ENCODE measurements around the gene ECEL1. TPM values are rescaled to one million over a fixed set of nuclear protein-coding genes. Genes with fewer than 3 reads are reported as not detected.

ECEL1 gene
- not detected in 2 replicates for total RNA-seq (2011; cell fraction: chromatin; rRNA removed; ENCODE audit: low replicate concordance)
- not detected in 2 replicates for total RNA-seq (2011; cell fraction: nucleolus; rRNA removed)
- not detected in 2 replicates for total RNA-seq (2011; cell fraction: nucleoplasm; rRNA removed)
- total RNA-seq (2014; rRNA removed), result not detected in 2 replicates
- total RNA-seq (2014; rRNA removed; fragmentation: Illumina TruSeq; extraction: Trizol), result not detected in 2 replicates
- total RNA-seq (2015; rRNA removed; fragmentation: Illumina TruSeq; extraction: Trizol), result not detected in 2 replicates
- total RNA-seq (2021), result 0.09 TPM in 1 of 2 replicates, not detected in the other
- polyA plus RNA-seq (2011; rRNA removed), result not detected in 2 replicates
- not detected in 2 replicates for polyA plus RNA-seq (2011; cell fraction: cytosol; rRNA removed)
- not detected in 2 replicates for polyA plus RNA-seq (2011; cell fraction: nucleus; rRNA removed)
- polyA plus RNA-seq (2012), result not detected in 2 replicates
- not detected in 2 replicates for polyA plus RNA-seq (2014; fragmentation: Illumina TruSeq; extraction: Trizol)
- polyA plus RNA-seq (2014; fragmentation: Nextera tagmentation; extraction: Ambion mirVana), result not detected
- polyA plus RNA-seq (2014; rRNA removed), result not detected in 2 replicates
- polyA minus RNA-seq (2011; rRNA and poly(A)+ RNA removed), result not detected in 2 replicates
- not detected in 2 replicates for polyA minus RNA-seq (2011; cell fraction: cytosol; rRNA and poly(A)+ RNA removed)
- polyA minus RNA-seq (2011; cell fraction: nucleus; rRNA and poly(A)+ RNA removed), result not detected in 2 replicates
- Bru-seq, nascent RNA, result not detected
- BruChase-seq, experiment 1, labeled RNA remaining after a 2-hour chase, result not detected
- BruChase-seq, experiment 2, labeled RNA remaining after a 6-hour chase, result not detected
- long read RNA-seq, experiment 1, result 0 reads
- long read RNA-seq, experiment 2, result 0 reads
- long read RNA-seq, experiment 3, result 0 reads

GRCh38 chr2:232487385-232488096 lies at the start of gene ECEL1:
Gene ECEL1 (minus strand): TSS chr2:232487834. CDS start chr2:232486653, 1,181 bp downstream.
- ATAC-seq (no peak), DNase-seq (ENCODE audit: extremely low read depth in 1 of 4, low spot score in 3 of 4) (no peak), FAIRE-seq (no peak)
- H3K27me3 ChIP-seq (ENCODE audit: control insufficient read depth in 2 of 2, insufficient read depth in 2 of 2, low read length in 2 of 2), result peaks cover 0 to 10% of the 10 kb centered on the region in 2 experiments; a peak in 2 of 5 replicates
- H2AFZ ChIP-seq (ENCODE audit: low read depth, low read length), result no peak within 1 kb of the TSS
- BruUV-seq (replicated peaks), result no TSS peak
- H3K4me3 ChIP-seq, result no peak within 1 kb of the TSS
- no peak within 1 kb of the TSS for H3K4me2 ChIP-seq (ENCODE audit: insufficient read depth, low read length)
- no peaks in the 10 kb centered on the region for H3K9me3 ChIP-seq (replicated peaks; ENCODE audit: control insufficient read depth, insufficient read depth, low read depth, low read length)
- no peaks in the 10 kb centered on the region for H3K4me1 ChIP-seq (replicated peaks in 1 of 2; ENCODE audit: control insufficient read depth in 2 of 2, insufficient read depth in 2 of 2, low read length in 2 of 2)
- no peaks in the 10 kb centered on the region for H3K79me2 ChIP-seq (ENCODE audit: control insufficient read depth, insufficient read depth, low read length)
- in situ Hi-C loops (cut with MboI) (no loop called here), intact Hi-C loops (cut with micrococcal nuclease) (no loop called here)
- no CpG with 5 or more reads among the region's 102 CpGs for WGBS (ENCODE audit: insufficient coverage, low coverage, missing lambda C conversion rate)
- no peaks in the 10 kb centered on the region for H3K9me1 ChIP-seq (ENCODE audit: control insufficient read depth, insufficient read depth, low read length)
- CTCF ChIA-PET (ENCODE audit: low intra/inter-chr PET ratio), result no interaction called here
- TF ChIP-seq ZNF311 (CRISPR knock-in tag; IDR thresholded peaks at IDR 0.05), result no peak
- no peak for TF ChIP-seq EGR1 (conservative IDR thresholded peaks at IDR 0.05)
- no peak within 1 kb of the TSS for H3K27ac ChIP-seq (ENCODE audit: extremely low read depth, low read depth, low read length)
- no peaks in the 10 kb centered on the region for H4K20me1 ChIP-seq (replicated peaks; ENCODE audit: control insufficient read depth, insufficient read depth, low read length)
- no peaks in the 10 kb centered on the region for H3K36me3 ChIP-seq (ENCODE audit: control insufficient read depth, insufficient read depth, low read length)
- POLR2A ChIA-PET, result no interaction called here
- no peak within 1 kb of the TSS for H3K9ac ChIP-seq (ENCODE audit: insufficient read depth in 1 of 2, low read depth in 2 of 2, low read length in 2 of 2)
